Body of pancreas (tissue), 4 donors: ENCODE data around the gene MSI2. TPM values are rescaled to one million over a fixed set of nuclear protein-coding genes. Genes with fewer than 3 reads are reported as not detected.

Experiments
- ATAC-seq: fragments of 150-250 bp; one replicate; pipeline ENCODE4 v1.9.1; 2016
- DNase-seq, 4 donors: peaks; one replicate each; pipeline ENCODE4 v3.0.0-alpha.2; 2019
- H3K27ac ChIP-seq, 4 donors: fragments of 200-600 bp; sonication (generic); 1 replicate in 3 of 4; 2 replicates in 1 of 4; pipeline versions ENCODE4 v1.5.1 to v1.6.1; 2016 to 2019; ENCODE audit warnings: mild to moderate bottlenecking in 1 of 4, mixed read lengths in 1 of 4, moderate library complexity in 1 of 4
- H3K27me3 ChIP-seq, 2 donors: fragments of 200-600 bp; sonication (generic); one replicate each; pipeline ENCODE4 v1.6.0; 2016; ENCODE audit warnings: mild to moderate bottlenecking in 1 of 2
- H3K36me3 ChIP-seq, 2 donors: fragments of 200-600 bp; sonication (generic); replicated peaks in 1 of 2; 2 replicates each; pipeline ENCODE4 v1.5.1; 2016; ENCODE audit warnings: low read depth in 2 of 2; ENCODE audit not compliant: insufficient read depth in 1 of 2
- H3K4me1 ChIP-seq: fragments of 200-600 bp; sonication (generic); one replicate; pipeline ENCODE4 v1.6.0; 2016
- H3K4me3 ChIP-seq, 2 donors: fragments of 200-600 bp; sonication (generic); 1 replicate in 1 of 2; 2 replicates in 1 of 2; pipeline ENCODE4 v1.5.1; 2016 to 2019
- H3K9me3 ChIP-seq, 3 donors: fragments of 200-600 bp; sonication (generic); 1 replicate in 2 of 3; 2 replicates in 1 of 3; pipeline ENCODE4 v1.5.1; 2016
- CTCF ChIP-seq, 7 experiments: fragments of 450-650 bp in 4 of 7; fragments of 200-600 bp in 3 of 7; sonication (generic) in 3 of 7; IDR thresholded peaks; one replicate each; pipeline ENCODE4 v1.5.1; 2016 to 2019; ENCODE audit warnings: antibody characterized with exemption in 7 of 7
- POLR2A ChIP-seq, 3 donors: fragments of 450-650 bp; IDR thresholded peaks; one replicate each; pipeline ENCODE4 v1.6.1; 2016; ENCODE audit warnings: antibody characterized with exemption in 3 of 3, mild to moderate bottlenecking in 2 of 3
- WGBS, 2 donors: methylation state at CpG; one replicate each; pipeline ENCODE4 v1.1.5; 2017; 5-methylcytosine and 5-hydroxymethylcytosine counted together
- intact Hi-C: fragments of 100-400 bp; cut with DNase I; formaldehyde crosslinking; loops from one replicate; pipeline ENCODE4 v1.15.1; 2023
- total RNA-seq, 2 donors: library from RNA; depleted of rRNA; stranded (reverse); fragments of >200 nt; gene quantifications; one replicate each; pipeline ENCODE4 v1.1.0, GENCODE V29; 2016

MSI2 gene
- total RNA-seq, 2 donors from 2014 or later, result 21.1 to 28.5 TPM

- ATAC-seq, result no peak
- whole genome bisulfite sequencing, 2 donors, result 69 to 72% methylated on average over 6 of the region's 6 CpGs
- intact Hi-C loops, result no loop called here
- no peak for DNase-seq
- Histone ChIP-seq H3K27ac (no peak overlapping the region), H3K36me3 (no peaks in the 10 kb centered on the region), H3K4me3 (no peak overlapping the region), H3K4me1 (no peaks in the 10 kb centered on the region), H3K9me3 (no peaks in the 10 kb centered on the region), H3K27me3 (no peaks in the 10 kb centered on the region)
- no peak for TF ChIP-seq POLR2A (IDR thresholded peaks at IDR 0.05)
- no peak for TF ChIP-seq CTCF (IDR thresholded peaks at IDR 0.05)
These were observed 167.2 kb downstream of the MSI2 start for GRCh38 chr17:57423541-57423940.

GRCh38 chr17:57424273-57424672 is 167.9 kb downstream of the MSI2 start:
- intact Hi-C loops, result no loop called here
- WGBS, 2 donors, result 66 to 67% methylated on average over 2 of the region's 2 CpGs

DNA sequence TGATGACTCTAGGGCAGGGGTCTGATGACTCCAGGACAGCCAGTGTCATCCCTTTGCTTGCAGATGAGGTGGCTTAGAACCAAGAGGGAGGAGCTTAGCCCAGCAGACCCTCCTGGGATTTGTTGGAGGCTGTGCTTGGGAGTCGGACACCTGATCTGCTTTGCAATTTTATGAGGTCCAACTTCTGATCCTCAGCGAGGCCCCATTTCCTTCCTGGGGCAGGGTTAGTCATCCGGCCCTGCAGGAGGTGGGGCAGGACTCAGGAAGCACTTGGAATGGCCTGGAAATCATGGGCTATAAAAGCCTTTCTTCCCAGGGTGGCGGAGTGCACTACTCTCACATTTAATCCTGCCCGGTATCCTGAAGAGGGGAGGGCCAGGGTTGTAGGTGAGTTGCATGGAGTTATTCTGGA is 168.5 kb downstream of the MSI2 start:
- no peak for DNase-seq
- TF ChIP-seq POLR2A (IDR thresholded peaks at IDR 0.05) (no peak), CTCF (IDR thresholded peaks at IDR 0.05) (no peak)
- no peaks in the 10 kb centered on the region for H3K4me1 ChIP-seq
- H3K36me3 ChIP-seq, result no peaks in the 10 kb centered on the region
- no peak for ATAC-seq
- H3K27ac ChIP-seq, result no peak overlapping the region
- H3K27me3 ChIP-seq, result no peaks in the 10 kb centered on the region
- 80 to 96% methylated on average over 2 to 5 of the region's 5 CpGs for WGBS, 2 donors
- no peak overlapping the region for H3K4me3 ChIP-seq
- intact Hi-C loops, result no loop called here
- no peaks in the 10 kb centered on the region for H3K9me3 ChIP-seq

More at GRCh38 chr17:57424273-57424672, 167.9 kb downstream of the MSI2 start:
- Histone ChIP-seq H3K9me3 (no peaks in the 10 kb centered on the region), H3K36me3 (no peaks in the 10 kb centered on the region), H3K27ac (no peak overlapping the region), H3K4me3 (no peak overlapping the region), H3K27me3 (no peaks in the 10 kb centered on the region), H3K4me1 (no peaks in the 10 kb centered on the region)
- no peak for ATAC-seq
- no peak for DNase-seq
- TF ChIP-seq CTCF (IDR thresholded peaks at IDR 0.05), result no peak
- TF ChIP-seq POLR2A (IDR thresholded peaks at IDR 0.05), result no peak

GRCh38 chr17:57425431-57425830 is 169.1 kb downstream of the MSI2 start:
- Histone ChIP-seq H3K27me3 (no peaks in the 10 kb centered on the region), H3K27ac (no peak overlapping the region), H3K9me3 (no peaks in the 10 kb centered on the region), H3K4me3 (no peak overlapping the region), H3K36me3 (no peaks in the 10 kb centered on the region), H3K4me1 (no peaks in the 10 kb centered on the region)
- TF ChIP-seq CTCF (IDR thresholded peaks at IDR 0.05), result no peak
- TF ChIP-seq POLR2A (IDR thresholded peaks at IDR 0.05), result no peak
- DNase-seq, result no peak
- intact Hi-C loops, result no loop called here
- no peak for ATAC-seq
- 78 to 81% methylated on average over 5 of the region's 5 CpGs for WGBS, 2 donors
